ENCODE measurements around the gene VAV2.
"Not testable (repeated sequence)": the region's sequence is repeated elsewhere in the genome, so short reads cannot be mapped to it uniquely, and the experiment has no call there.

The VAV2 gene

GRCh38 chr9:133995012-133995896 lies 3.1 kb upstream of the VAV2 start:
- DNase-seq: peak in 1 of 2 experiments; percentile 23

GRCh38 chr9:133994353-133995011 lies 2.4 kb upstream of the VAV2 start:
- peak; percentile 84 to 89 for DNase-seq

GRCh38 chr9:133993635-133994253 lies 1.6 kb upstream of the VAV2 start:
- DNase-seq: peak in 1 of 2 experiments; percentile 21

- DNase-seq: peak; percentile 81 to 84
Measured at GRCh38 chr9:133992780-133993634, 883 bp upstream of the VAV2 start.

- peak in 1 of 2 experiments; percentile 21 for DNase-seq
Measured at GRCh38 chr9:133991214-133991921, 756 bp downstream of the VAV2 start.

GRCh38 chr9:133990366-133991213 lies 1.5 kb downstream of the VAV2 start:
- no peak for DNase-seq

- DNase-seq: no peak
Measured at GRCh38 chr9:133989625-133990365, 2.3 kb downstream of the VAV2 start.

GRCh38 chr9:133988771-133989170 lies 3.4 kb downstream of the VAV2 start:
- not testable (repeated sequence) for DNase-seq

- no peak for DNase-seq
Measured at GRCh38 chr9:133987946-133988665, 4.0 kb downstream of the VAV2 start.

- DNase-seq: no peak
Measured at GRCh38 chr9:133987446-133987788, 4.7 kb downstream of the VAV2 start.

GRCh38 chr9:133986774-133987445 lies 5.2 kb downstream of the VAV2 start:
- no peak for DNase-seq

- no peak for DNase-seq
Measured at GRCh38 chr9:133986061-133986460, 6.1 kb downstream of the VAV2 start.

GRCh38 chr9:133982971-133983720 lies 9.0 kb downstream of the VAV2 start:
- DNase-seq: no peak

- no peak for DNase-seq
Measured at GRCh38 chr9:133981958-133982681, 10.0 kb downstream of the VAV2 start.

GRCh38 chr9:133981589-133981957 lies 10.6 kb downstream of the VAV2 start:
- DNase-seq: no peak

- no peak for DNase-seq
Measured at GRCh38 chr9:133980864-133981588, 11.1 kb downstream of the VAV2 start.
